ENCODE data around the gene PLXNA2. TPM values are rescaled to one million over a fixed set of nuclear protein-coding genes. Genes with fewer than 3 reads are reported as not detected.

PLXNA2 gene
- polyA plus RNA-seq, 1 donor: 15.3 TPM

GRCh38 chr1:208205216-208206013 lies 38.8 kb downstream of the PLXNA2 start:
- no peak for DNase-seq

- no peak for DNase-seq
Measured at GRCh38 chr1:208204779-208205178, 39.4 kb downstream of the PLXNA2 start.

- no peak for DNase-seq
Measured at GRCh38 chr1:208203848-208204609, 40.2 kb downstream of the PLXNA2 start.

GRCh38 chr1:208203127-208203847 lies 40.9 kb downstream of the PLXNA2 start:
- no peak for DNase-seq

GRCh38 chr1:208202333-208202995 lies 41.7 kb downstream of the PLXNA2 start:
- DNase-seq: no peak

GRCh38 chr1:208201229-208201628 lies 43.0 kb downstream of the PLXNA2 start:
- no peak for DNase-seq

- no peak for DNase-seq
Measured at GRCh38 chr1:208200116-208200515, 44.1 kb downstream of the PLXNA2 start.

GRCh38 chr1:208198236-208198635 lies 45.9 kb downstream of the PLXNA2 start:
- no peak for DNase-seq

- DNase-seq: no peak
Measured at GRCh38 chr1:208194944-208195343, 49.2 kb downstream of the PLXNA2 start.

GRCh38 chr1:208192995-208193394 lies 51.2 kb downstream of the PLXNA2 start:
- no peak for DNase-seq

- DNase-seq: no peak
Measured at GRCh38 chr1:208190784-208191183, 53.4 kb downstream of the PLXNA2 start.

GRCh38 chr1:208189716-208190115 lies 54.5 kb downstream of the PLXNA2 start:
- no peak for DNase-seq

- DNase-seq: no peak
Measured at GRCh38 chr1:208189183-208189582, 55.0 kb downstream of the PLXNA2 start.

GRCh38 chr1:208188607-208189006 lies 55.6 kb downstream of the PLXNA2 start:
- no peak for DNase-seq

- no peak for DNase-seq
Measured at GRCh38 chr1:208187499-208188041, 56.6 kb downstream of the PLXNA2 start.

GRCh38 chr1:208185801-208186231 lies 58.4 kb downstream of the PLXNA2 start:
- DNase-seq: no peak

- no peak for DNase-seq
Measured at GRCh38 chr1:208184966-208185654, 59.1 kb downstream of the PLXNA2 start.

- DNase-seq: no peak
Measured at GRCh38 chr1:208183977-208184911, 59.9 kb downstream of the PLXNA2 start.

GRCh38 chr1:208182880-208183645 lies 61.1 kb downstream of the PLXNA2 start:
- no peak for DNase-seq

All from left kidney (tissue), 2 donors.